IPS-20b (cell line): ENCODE data around the gene HMCN1.

ENCODE experiments used
- H3K27ac ChIP-seq: one replicate; pipeline ENCODE4 v1.5.1; 2013; ENCODE audit warnings: low read length
- H3K27me3 ChIP-seq: 2 replicates; pipeline ENCODE4 v1.6.1; 2013; ENCODE audit warnings: mild to moderate bottlenecking, low read length, inconsistent platforms; ENCODE audit not compliant: insufficient read depth
- H3K36me3 ChIP-seq: 2 replicates; pipeline ENCODE4 v1.6.1; 2013; ENCODE audit warnings: low read depth, mild to moderate bottlenecking, inconsistent platforms, low read length, moderate library complexity; ENCODE audit not compliant: insufficient read depth
- H3K4me1 ChIP-seq: 2 replicates; pipeline ENCODE4 v1.6.1; 2013; ENCODE audit warnings: mild to moderate bottlenecking, control low read depth, inconsistent platforms, low read length, moderate library complexity; ENCODE audit not compliant: insufficient read depth
- H3K4me3 ChIP-seq: 2 replicates; pipeline ENCODE4 v1.5.1; 2013; ENCODE audit warnings: mild to moderate bottlenecking, low read length, inconsistent platforms
- H3K9ac ChIP-seq: 2 replicates; pipeline ENCODE4 v1.6.1; 2013; ENCODE audit warnings: low read depth, mild to moderate bottlenecking, inconsistent platforms, low read length, moderate library complexity
- H3K9me3 ChIP-seq: 2 replicates; pipeline ENCODE4 v1.6.1; 2013; ENCODE audit warnings: mild to moderate bottlenecking, low read depth, low read length, inconsistent platforms; ENCODE audit not compliant: insufficient read depth

Gene HMCN1

GRCh38 chr1:185719021-185719420 lies 15.2 kb upstream of the HMCN1 start:
- H3K4me3 ChIP-seq: no peak overlapping the region
- no peaks in the 10 kb centered on the region for H3K9me3 ChIP-seq
- no peak overlapping the region for H3K27ac ChIP-seq
- no peaks in the 10 kb centered on the region for H3K27me3 ChIP-seq
- no peak overlapping the region for H3K9ac ChIP-seq
- no peaks in the 10 kb centered on the region for H3K36me3 ChIP-seq
- no peaks in the 10 kb centered on the region for H3K4me1 ChIP-seq

- Histone ChIP-seq H3K9ac (no peak overlapping the region), H3K9me3 (no peaks in the 10 kb centered on the region), H3K4me1 (no peaks in the 10 kb centered on the region), H3K27me3 (no peaks in the 10 kb centered on the region), H3K27ac (no peak overlapping the region), H3K4me3 (no peak overlapping the region), H3K36me3 (no peaks in the 10 kb centered on the region)
Measured at GRCh38 chr1:185720633-185721272, 13.4 kb upstream of the HMCN1 start.

DNA sequence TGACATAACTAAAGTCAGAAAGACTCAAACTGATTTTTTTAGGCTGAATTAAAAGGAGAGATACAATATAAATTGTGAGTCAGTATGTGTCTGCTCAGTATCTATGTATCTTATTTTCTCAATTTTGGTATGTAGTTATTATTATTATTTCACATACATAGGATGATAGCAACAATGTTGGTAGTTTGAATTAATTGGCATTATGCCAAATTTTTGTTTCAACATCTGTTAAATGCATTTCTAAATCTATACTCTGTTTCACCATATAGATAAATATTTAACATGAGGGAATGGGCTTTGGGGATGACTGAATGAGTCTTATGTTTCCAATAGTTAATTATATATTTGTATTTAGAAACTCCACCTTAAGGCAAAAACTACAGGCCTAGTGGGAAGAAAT lies 12.6 kb upstream of the HMCN1 start:
- Histone ChIP-seq H3K27ac (no peak overlapping the region), H3K9me3 (no peaks in the 10 kb centered on the region), H3K27me3 (no peaks in the 10 kb centered on the region), H3K36me3 (no peaks in the 10 kb centered on the region), H3K4me3 (no peak overlapping the region), H3K9ac (no peak overlapping the region), H3K4me1 (no peaks in the 10 kb centered on the region)

- no peak overlapping the region for H3K4me3 ChIP-seq
- H3K27ac ChIP-seq: no peak overlapping the region
- no peaks in the 10 kb centered on the region for H3K9me3 ChIP-seq
- H3K4me1 ChIP-seq: no peaks in the 10 kb centered on the region
- no peaks in the 10 kb centered on the region for H3K27me3 ChIP-seq
- no peak overlapping the region for H3K9ac ChIP-seq
- no peaks in the 10 kb centered on the region for H3K36me3 ChIP-seq
Measured at GRCh38 chr1:185722098-185722497, 12.1 kb upstream of the HMCN1 start.

GRCh38 chr1:185727726-185728125 lies 6.5 kb upstream of the HMCN1 start:
- Histone ChIP-seq H3K9ac (no peak overlapping the region), H3K4me1 (no peaks in the 10 kb centered on the region), H3K4me3 (no peak overlapping the region), H3K36me3 (no peaks in the 10 kb centered on the region), H3K27me3 (peaks cover 4% of the 10 kb centered on the region; the same call in 1 of the 2 replicates), H3K27ac (no peak overlapping the region), H3K9me3 (no peaks in the 10 kb centered on the region)

DNA sequence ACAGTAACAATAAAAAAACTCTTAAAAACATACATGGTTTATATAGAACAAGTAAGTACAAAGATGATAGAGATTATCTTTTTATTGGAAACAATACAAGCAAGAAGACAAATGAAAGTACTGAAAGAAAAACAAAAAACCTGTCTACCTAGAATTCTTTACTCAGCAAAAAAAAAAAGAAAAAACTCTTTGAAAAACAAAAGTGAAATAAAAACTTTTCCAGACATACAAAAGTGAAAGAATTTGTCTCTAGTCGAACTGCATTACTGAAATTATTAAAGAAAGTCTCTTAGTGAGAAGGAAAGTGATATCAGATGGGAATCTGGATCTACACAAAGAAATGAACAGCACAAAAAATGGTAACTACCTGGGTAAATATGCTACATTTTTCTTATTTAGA lies 2.7 kb upstream of the HMCN1 start:
- Histone ChIP-seq H3K9me3 (no peaks in the 10 kb centered on the region), H3K36me3 (no peaks in the 10 kb centered on the region), H3K4me1 (peaks cover 12% of the 10 kb centered on the region; the same call in 1 of the 2 replicates), H3K4me3 (no peak overlapping the region), H3K27ac (no peak overlapping the region), H3K9ac (no peak overlapping the region), H3K27me3 (peaks cover 26% of the 10 kb centered on the region; the same call in 1 of the 2 replicates)

DNA sequence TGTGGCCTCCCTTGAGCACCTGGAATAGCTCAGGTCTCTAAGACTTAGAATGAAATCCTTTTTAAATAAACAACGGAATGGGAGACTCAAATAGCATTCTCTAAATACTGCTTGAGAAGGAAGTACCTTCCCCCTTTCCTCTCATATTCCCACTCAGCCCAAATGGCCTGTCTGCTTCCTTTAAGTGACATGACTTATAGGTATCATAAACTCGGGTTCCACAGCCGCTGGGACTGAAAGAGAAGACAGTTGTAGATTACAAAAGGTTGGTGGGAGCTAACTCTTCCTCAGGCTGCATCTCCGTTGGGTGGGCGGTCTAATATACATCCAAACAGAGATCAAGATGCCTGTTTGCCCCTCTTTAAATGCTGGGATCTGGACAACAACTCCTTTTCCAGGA lies 1.2 kb upstream of the HMCN1 start:
- Histone ChIP-seq H3K36me3 (no peaks in the 10 kb centered on the region), H3K4me1 (peaks cover 12% of the 10 kb centered on the region; the same call in 1 of the 2 replicates), H3K9ac (no peak overlapping the region), H3K27ac (no peak overlapping the region), H3K27me3 (peaks cover 26% of the 10 kb centered on the region; the same call in 1 of the 2 replicates), H3K9me3 (no peaks in the 10 kb centered on the region), H3K4me3 (no peak overlapping the region)

- Histone ChIP-seq H3K27me3 (peaks cover 26% of the 10 kb centered on the region; the same call in 1 of the 2 replicates), H3K9me3 (no peaks in the 10 kb centered on the region), H3K27ac (no peak overlapping the region), H3K4me3 (peak overlapping the region; percentile 70), H3K9ac (peak overlapping the region; percentile 77), H3K36me3 (no peaks in the 10 kb centered on the region), H3K4me1 (peaks cover 12% of the 10 kb centered on the region; the same call in 1 of the 2 replicates)
Measured at GRCh38 chr1:185734929-185735700, 924 bp downstream of the HMCN1 start.

GRCh38 chr1:185735701-185736064 lies 1.5 kb downstream of the HMCN1 start:
- Histone ChIP-seq H3K4me1 (peaks cover 12% of the 10 kb centered on the region; the same call in 1 of the 2 replicates), H3K4me3 (peak overlapping the region; percentile 70), H3K36me3 (no peaks in the 10 kb centered on the region), H3K27ac (no peak overlapping the region), H3K27me3 (peaks cover 26% of the 10 kb centered on the region; the same call in 1 of the 2 replicates), H3K9me3 (no peaks in the 10 kb centered on the region), H3K9ac (0 out of 2 replicates have a peak overlapping the region, but pooled peaks have one; percentile 77)

GRCh38 chr1:185739967-185740366 lies 5.8 kb downstream of the HMCN1 start:
- peaks cover 8% of the 10 kb centered on the region; the same call in 1 of the 2 replicates for H3K4me1 ChIP-seq
- H3K9me3 ChIP-seq: no peaks in the 10 kb centered on the region
- no peak overlapping the region for H3K9ac ChIP-seq
- peaks cover 10% of the 10 kb centered on the region; the same call in 1 of the 2 replicates for H3K27me3 ChIP-seq
- H3K4me3 ChIP-seq: no peak overlapping the region
- H3K27ac ChIP-seq: no peak overlapping the region
- H3K36me3 ChIP-seq: no peaks in the 10 kb centered on the region

DNA sequence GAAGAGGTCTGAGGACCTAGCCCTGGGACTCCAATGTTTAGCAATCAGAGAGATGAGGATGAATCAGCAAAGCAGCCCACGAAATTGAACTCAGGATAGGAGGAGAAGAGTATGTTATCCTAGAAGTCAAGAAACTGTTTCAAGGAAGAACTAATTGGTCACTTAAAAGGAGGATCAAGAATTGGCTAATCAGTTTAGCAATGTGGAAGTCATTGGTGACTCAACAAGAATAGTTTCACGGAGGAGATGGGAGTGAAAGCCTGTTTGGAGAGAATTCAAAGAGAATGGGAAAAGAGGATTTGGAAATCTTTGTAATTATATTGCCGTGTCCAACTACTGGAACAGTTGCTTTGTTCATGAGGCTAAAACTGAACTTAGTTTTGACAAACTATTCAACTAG lies 7.4 kb downstream of the HMCN1 start:
- Histone ChIP-seq H3K36me3 (no peaks in the 10 kb centered on the region), H3K4me3 (no peak overlapping the region), H3K4me1 (no peaks in the 10 kb centered on the region), H3K27me3 (no peaks in the 10 kb centered on the region), H3K9me3 (no peaks in the 10 kb centered on the region), H3K27ac (no peak overlapping the region), H3K9ac (no peak overlapping the region)

GRCh38 chr1:185742403-185742802 lies 8.2 kb downstream of the HMCN1 start:
- Histone ChIP-seq H3K4me3 (no peak overlapping the region), H3K4me1 (no peaks in the 10 kb centered on the region), H3K9me3 (no peaks in the 10 kb centered on the region), H3K36me3 (no peaks in the 10 kb centered on the region), H3K27ac (no peak overlapping the region), H3K27me3 (no peaks in the 10 kb centered on the region), H3K9ac (no peak overlapping the region)
